T-cell (primary cell): ENCODE data around the gene LYRM1. TPM values are rescaled to one million over a fixed set of nuclear protein-coding genes. Genes with fewer than 3 reads are reported as not detected.

Source experiments
- total RNA-seq, 35 experiments: library from RNA in 6 of 35; stranded (reverse) in 6 of 35; fragments of 120-200 nt in 1 of 35; gene quantifications; one replicate each; pipeline versions ENCODE4 v1.2.1 to v1.2.4 and lab custom pipeline; 2013 to 2026

The LYRM1 gene
- total RNA-seq, 5 donors from 2014 or later (not counting 1 experiment from before 2014, with no cell fraction given) = 16.2 to 23.6 (median 19.6) TPM

Other genes starting within 250 kb of the LYRM1 start
- gene ACSM1, start 203.1 kb upstream of the LYRM1 start, total RNA-seq = under 1 TPM; 0.46 to 0.76 (median 0.58) TPM
- 10 to 100 TPM; 57.0 to 96.2 (median 61.4) TPM for gene THUMPD1, start 159.0 kb upstream of the LYRM1 start, total RNA-seq
- gene ACSM3, start 136.8 kb upstream of the LYRM1 start, total RNA-seq = 1 to 10 TPM; 6.4 to 9.2 (median 8.9) TPM
- gene ERI2, start 94.3 kb upstream of the LYRM1 start, total RNA-seq = 1 to 10 TPM; 2.3 to 3.0 (median 2.4) TPM
- 1 to 10 TPM in 1 of 5 donors, under 1 TPM in 4; 0.57 to 1.7 (median 0.89) TPM for gene REXO5, start 94.2 kb upstream of the LYRM1 start, total RNA-seq
- 1 to 10 TPM; 3.3 to 7.5 (median 5.7) TPM for gene DCUN1D3, start 413 bp upstream of the LYRM1 start, total RNA-seq